WTC11 (cell line): Measurements from ENCODE around the gene AKT2. TPM values are rescaled to one million over a fixed set of nuclear protein-coding genes. Genes with fewer than 3 reads are reported as not detected.

Experiments
- ATAC-seq: fragments of 200-7000 bp; cut with Tn5 transposase; 2 replicates; pipeline ENCODE4 v1.10.0; 2021; ENCODE audit warnings: mild to moderate bottlenecking, moderate library complexity
- CTCF ChIA-PET: fragments of 300-600 bp; sonication (Branson Sonifier 250); formaldehyde crosslinking; loops from one replicate; lab custom pipeline; 2021; ENCODE audit warnings: antibody characterized with exemption; lab: Charles Lee
- POLR2A ChIA-PET: fragments of 350-600 bp; sonication (Branson Sonifier 250); formaldehyde crosslinking; loops from one replicate; lab custom pipeline; 2021; ENCODE audit warnings: antibody characterized with exemption; lab: Charles Lee
- DNase-seq: peaks from one replicate; pipeline ENCODE4 v3.0.0; 2021; ENCODE audit warnings: low spot score
- H3K27ac Mint-ChIP-seq: 2 replicates; pipeline ENCODE4 v1.8.0; 2021; ENCODE audit warnings: mixed read lengths
- H3K27me3 Mint-ChIP-seq: 2 replicates; pipeline ENCODE4 v1.8.0; 2021; ENCODE audit warnings: low read depth, mild to moderate bottlenecking, moderate library complexity, mixed read lengths
- H3K36me3 Mint-ChIP-seq: 2 replicates; pipeline ENCODE4 v1.8.0; 2021; ENCODE audit warnings: mixed read lengths
- H3K4me1 Mint-ChIP-seq: 2 replicates; pipeline ENCODE4 v1.8.0; 2022; ENCODE audit warnings: mixed read lengths
- H3K4me3 Mint-ChIP-seq: 2 replicates; pipeline ENCODE4 v1.8.0; 2021; ENCODE audit warnings: mild to moderate bottlenecking, moderate library complexity, mixed read lengths
- H3K9me3 Mint-ChIP-seq: 2 replicates; pipeline ENCODE4 v1.8.0; 2021; ENCODE audit warnings: mixed read lengths
- AFF4 ChIP-seq: sonication (generic); formaldehyde crosslinking; IDR thresholded peaks from 2 replicates; pipeline ENCODE4 v1.8.1; 2023; ENCODE audit warnings: mild to moderate bottlenecking, missing genetic modification reagents, borderline replicate concordance
- ATF6 ChIP-seq: sonication (generic); formaldehyde crosslinking; IDR thresholded peaks from 2 replicates; pipeline ENCODE4 v1.8.1; 2023; ENCODE audit warnings: mild to moderate bottlenecking, missing genetic modification reagents
- ELF4 ChIP-seq: sonication (generic); formaldehyde crosslinking; IDR thresholded peaks from 2 replicates; pipeline ENCODE4 v1.8.1; 2022; ENCODE audit warnings: low read depth, mild to moderate bottlenecking, moderate library complexity, missing genetic modification reagents
- ERG ChIP-seq: fragments of 250-450 bp; sonication (Bioruptor Pico); IDR thresholded peaks from 2 replicates; pipeline ENCODE4 v1.8.0; 2021; ENCODE audit warnings: mild to moderate bottlenecking
- FOXK1 ChIP-seq: sonication (generic); formaldehyde crosslinking; IDR thresholded peaks from 2 replicates; pipeline ENCODE4 v1.8.0; 2022; ENCODE audit warnings: mild to moderate bottlenecking, moderate library complexity, missing genetic modification reagents
- HMGA2 ChIP-seq: fragments of 250-450 bp; sonication (Bioruptor Pico); IDR thresholded peaks from 2 replicates; pipeline ENCODE4 v1.4.0; 2021; ENCODE audit warnings: mild to moderate bottlenecking, moderate library complexity
- KAT7 ChIP-seq: sonication (generic); formaldehyde crosslinking; IDR thresholded peaks from 2 replicates; pipeline ENCODE4 v1.8.1; 2023; ENCODE audit warnings: missing genetic modification reagents, mild to moderate bottlenecking, borderline replicate concordance
- NFATC4 ChIP-seq: fragments of 250-450 bp; sonication (Bioruptor Pico); IDR thresholded peaks from 2 replicates; pipeline ENCODE4 v1.9.0; 2021; ENCODE audit warnings: mild to moderate bottlenecking
- NR2C2 ChIP-seq: sonication (generic); formaldehyde crosslinking; IDR thresholded peaks from 2 replicates; pipeline ENCODE4 v1.8.0; 2022; ENCODE audit warnings: mild to moderate bottlenecking, missing genetic modification reagents
- SP1 ChIP-seq: sonication (generic); formaldehyde crosslinking; conservative IDR thresholded peaks from 2 replicates; pipeline ENCODE4 v1.8.1; 2022; ENCODE audit warnings: missing genetic modification reagents
- STAT6 ChIP-seq: sonication (generic); formaldehyde crosslinking; conservative IDR thresholded peaks from 2 replicates; pipeline ENCODE4 v1.8.1; 2023; ENCODE audit warnings: mild to moderate bottlenecking, low read depth, missing genetic modification reagents, moderate library complexity
- TCF7 ChIP-seq: sonication (generic); formaldehyde crosslinking; IDR thresholded peaks from 2 replicates; pipeline ENCODE4 v1.8.0; 2022; ENCODE audit warnings: mild to moderate bottlenecking, low read depth, missing genetic modification reagents, moderate library complexity
- USF1 ChIP-seq: sonication (generic); formaldehyde crosslinking; IDR thresholded peaks from 2 replicates; pipeline ENCODE4 v1.8.0; 2022; ENCODE audit warnings: mild to moderate bottlenecking, missing genetic modification reagents
- ZBTB21 ChIP-seq: sonication (generic); formaldehyde crosslinking; IDR thresholded peaks from 2 replicates; pipeline ENCODE4 v1.8.1; 2023; ENCODE audit warnings: mild to moderate bottlenecking, missing genetic modification reagents, borderline replicate concordance
- ZMAT4 ChIP-seq: fragments of 250-450 bp; sonication (Bioruptor Pico); IDR thresholded peaks from 2 replicates; pipeline ENCODE4 v1.9.0; 2021; ENCODE audit warnings: mild to moderate bottlenecking
- ZNF121 ChIP-seq: sonication (generic); formaldehyde crosslinking; IDR thresholded peaks from 2 replicates; pipeline ENCODE4 v1.8.0; 2023; ENCODE audit warnings: missing genetic modification reagents
- ZNF138 ChIP-seq: sonication (generic); formaldehyde crosslinking; conservative IDR thresholded peaks from 2 replicates; pipeline ENCODE4 v1.8.1; 2022; ENCODE audit warnings: mild to moderate bottlenecking, moderate library complexity, missing genetic modification reagents
- ZNF416 ChIP-seq: fragments of 250-450 bp; sonication (Bioruptor Pico); IDR thresholded peaks from 2 replicates; pipeline ENCODE4 v1.9.0; 2021; ENCODE audit warnings: mild to moderate bottlenecking, inconsistent platforms
- ZNF423 ChIP-seq: fragments of 250-450 bp; sonication (Bioruptor Pico); IDR thresholded peaks from 2 replicates; pipeline ENCODE4 v2.1.2; 2022; ENCODE audit warnings: mild to moderate bottlenecking, moderate library complexity
- total RNA-seq: library from RNA; stranded (reverse); gene quantifications from 3 replicates; pipeline ENCODE4 v1.2.3, GENCODE V29; 2021

The AKT2 gene
- total RNA-seq, 1 experiment from 2014 or later, result 156 TPM

- no peaks in the 10 kb centered on the region for H3K9me3 Mint-ChIP-seq
- peaks cover 3% of the 10 kb centered on the region; the same call in 1 of the 2 replicates for H3K4me1 Mint-ChIP-seq
- TF ChIP-seq FOXK1 (no peak), ZNF423 (CRISPR knock-in tag) (no peak), TCF7 (CRISPR knock-in tag) (no peak), NFATC4 (CRISPR knock-in tag) (no peak), STAT6 (CRISPR knock-in tag) (no peak), ZBTB21 (CRISPR knock-in tag) (no peak), USF1 (CRISPR knock-in tag) (no peak), ZNF121 (CRISPR knock-in tag) (no peak), ELF4 (CRISPR knock-in tag) (no peak), SP1 (CRISPR knock-in tag) (no peak), KAT7 (no peak), ZNF138 (CRISPR knock-in tag) (no peak), NR2C2 (CRISPR knock-in tag) (no peak), ERG (CRISPR knock-in tag) (no peak), AFF4 (no peak), ZNF416 (CRISPR knock-in tag) (no peak), ATF6 (CRISPR knock-in tag) (no peak), HMGA2 (CRISPR knock-in tag) (no peak), ZMAT4 (CRISPR knock-in tag) (no peak)
- ATAC-seq (no peak), DNase-seq (no peak)
- ChIA-PET CTCF (interaction anchor here (0.7 kb wide), 1 partner anchor 460 kb away, joined by 3 read pairs; no protein-coding TSS in a partner anchor), POLR2A (no interaction called here)
- no peaks in the 10 kb centered on the region for H3K27me3 Mint-ChIP-seq
- H3K4me3 Mint-ChIP-seq, result no peak overlapping the region
- peak overlapping the region; percentile 24; the same call in 1 of the 2 replicates for H3K27ac Mint-ChIP-seq
- peaks cover 16% of the 10 kb centered on the region; the same call in 1 of the 2 replicates for H3K36me3 Mint-ChIP-seq
These were observed 42.0 kb downstream of the AKT2 start for GRCh38 chr19:40243181-40243580.
